ENCODE results near the gene CIPC.
A peak's percentile ranks its signal among the peaks of the same experiment; 100 is the strongest.

CIPC gene, protein sequence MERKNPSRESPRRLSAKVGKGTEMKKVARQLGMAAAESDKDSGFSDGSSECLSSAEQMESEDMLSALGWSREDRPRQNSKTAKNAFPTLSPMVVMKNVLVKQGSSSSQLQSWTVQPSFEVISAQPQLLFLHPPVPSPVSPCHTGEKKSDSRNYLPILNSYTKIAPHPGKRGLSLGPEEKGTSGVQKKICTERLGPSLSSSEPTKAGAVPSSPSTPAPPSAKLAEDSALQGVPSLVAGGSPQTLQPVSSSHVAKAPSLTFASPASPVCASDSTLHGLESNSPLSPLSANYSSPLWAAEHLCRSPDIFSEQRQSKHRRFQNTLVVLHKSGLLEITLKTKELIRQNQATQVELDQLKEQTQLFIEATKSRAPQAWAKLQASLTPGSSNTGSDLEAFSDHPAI

DNA sequence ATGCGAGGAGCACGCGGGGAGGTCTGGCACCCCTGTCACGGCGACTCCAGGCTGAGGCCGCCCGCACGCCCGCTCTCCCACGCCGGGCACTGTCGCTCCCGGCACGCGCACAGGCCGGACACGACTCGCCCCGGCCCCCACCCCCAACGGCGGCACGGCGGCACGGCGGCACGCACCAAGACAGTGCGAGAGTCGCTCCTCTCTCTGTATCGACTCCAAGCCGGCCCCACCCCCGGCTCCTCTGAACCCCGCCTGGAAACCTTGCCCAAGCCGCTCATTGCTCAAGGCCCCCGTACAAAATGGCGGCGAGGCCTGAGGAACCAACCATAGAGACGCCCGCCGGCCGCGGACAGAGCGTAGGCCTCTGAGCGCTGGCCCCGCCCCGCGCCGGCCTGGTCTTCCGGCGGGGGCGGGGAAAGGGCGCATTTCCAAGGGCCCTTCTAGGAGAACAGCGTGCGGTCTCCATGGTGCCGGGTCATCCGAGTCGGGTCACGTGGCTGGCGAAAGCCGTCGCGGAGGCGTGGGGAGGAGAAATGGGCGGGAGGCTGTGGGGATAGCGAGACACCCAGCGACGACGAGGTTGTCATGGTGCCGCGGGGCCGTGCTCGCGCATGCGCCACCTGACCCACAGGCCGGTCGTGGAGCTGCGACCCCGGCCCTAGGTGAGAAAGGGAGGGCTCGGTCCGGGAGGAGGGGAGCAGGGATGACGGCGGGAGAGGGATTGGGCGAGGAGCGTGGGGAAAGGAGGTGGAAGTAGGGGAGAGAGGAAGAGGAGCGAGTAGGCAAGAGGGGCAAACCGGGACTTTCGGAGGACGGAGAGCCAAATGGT lies at the start of gene CIPC:
Gene CIPC, plus strand, starts transcription at position 559 of the 829 bp plus-strand sequence. CDS start 7,451 bp downstream, outside the sequence.
- DNase-seq (ENCODE audit: low spot score), result peak; percentile 88

DNA sequence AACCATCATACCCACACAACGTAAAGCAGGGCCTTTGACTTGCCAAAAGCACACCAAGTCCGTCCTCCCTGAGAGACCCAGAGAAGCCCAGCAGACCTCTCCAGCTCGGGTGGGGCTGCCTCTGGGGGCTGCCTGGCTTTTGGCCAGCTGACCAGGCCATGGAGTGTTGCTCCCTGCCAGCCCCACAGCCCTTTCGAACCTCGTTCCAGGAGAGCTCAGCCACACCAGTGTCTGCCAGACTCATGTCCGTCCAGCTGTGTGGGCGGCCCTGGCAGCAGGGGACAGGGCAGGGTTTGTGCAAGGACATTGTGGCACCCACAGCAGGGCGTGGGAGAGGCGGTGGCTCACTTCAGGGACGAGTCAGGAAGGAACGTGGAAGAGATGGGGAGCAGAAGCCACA lies 46.9 kb upstream of the CIPC start:
- DNase-seq (ENCODE audit: low spot score), result no peak

DNA sequence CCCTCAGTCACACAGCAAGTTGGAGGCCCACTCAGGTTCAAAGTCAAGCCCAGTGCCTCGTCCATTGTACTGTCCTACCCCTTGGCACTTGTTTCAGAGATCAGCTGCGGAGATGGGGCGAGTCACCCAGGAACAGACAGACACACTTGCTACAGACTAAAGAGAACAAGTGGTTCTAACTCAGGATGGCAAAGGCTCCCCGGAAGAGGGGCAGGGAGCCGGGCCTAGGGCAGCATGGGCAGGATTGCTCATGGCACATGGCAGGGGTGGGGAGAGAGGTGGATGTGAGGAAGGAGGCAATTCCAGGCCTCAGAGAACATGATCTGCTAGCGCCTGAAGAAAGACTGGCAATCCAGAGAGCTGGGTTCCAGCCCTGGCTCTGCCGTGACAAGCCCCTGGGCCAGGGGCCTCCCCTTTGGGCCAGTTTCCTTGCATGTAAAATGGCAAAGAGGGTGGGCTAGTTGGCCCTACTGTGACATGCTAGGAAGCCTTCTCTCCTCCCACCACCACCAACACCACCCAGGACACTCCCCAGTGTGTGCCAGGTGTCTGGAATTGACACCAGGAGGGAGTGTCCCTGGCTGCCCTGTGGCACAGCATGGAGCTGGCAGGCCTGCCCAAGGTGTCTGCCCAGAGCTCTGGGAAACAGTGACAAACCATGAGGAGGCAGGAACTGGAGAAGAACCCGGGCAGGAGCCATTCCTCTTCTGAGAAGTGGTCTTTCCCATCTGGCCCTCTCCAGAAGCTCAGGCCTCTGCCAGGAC lies 45.6 kb upstream of the CIPC start:
- no peak for DNase-seq (ENCODE audit: low spot score)

DNA sequence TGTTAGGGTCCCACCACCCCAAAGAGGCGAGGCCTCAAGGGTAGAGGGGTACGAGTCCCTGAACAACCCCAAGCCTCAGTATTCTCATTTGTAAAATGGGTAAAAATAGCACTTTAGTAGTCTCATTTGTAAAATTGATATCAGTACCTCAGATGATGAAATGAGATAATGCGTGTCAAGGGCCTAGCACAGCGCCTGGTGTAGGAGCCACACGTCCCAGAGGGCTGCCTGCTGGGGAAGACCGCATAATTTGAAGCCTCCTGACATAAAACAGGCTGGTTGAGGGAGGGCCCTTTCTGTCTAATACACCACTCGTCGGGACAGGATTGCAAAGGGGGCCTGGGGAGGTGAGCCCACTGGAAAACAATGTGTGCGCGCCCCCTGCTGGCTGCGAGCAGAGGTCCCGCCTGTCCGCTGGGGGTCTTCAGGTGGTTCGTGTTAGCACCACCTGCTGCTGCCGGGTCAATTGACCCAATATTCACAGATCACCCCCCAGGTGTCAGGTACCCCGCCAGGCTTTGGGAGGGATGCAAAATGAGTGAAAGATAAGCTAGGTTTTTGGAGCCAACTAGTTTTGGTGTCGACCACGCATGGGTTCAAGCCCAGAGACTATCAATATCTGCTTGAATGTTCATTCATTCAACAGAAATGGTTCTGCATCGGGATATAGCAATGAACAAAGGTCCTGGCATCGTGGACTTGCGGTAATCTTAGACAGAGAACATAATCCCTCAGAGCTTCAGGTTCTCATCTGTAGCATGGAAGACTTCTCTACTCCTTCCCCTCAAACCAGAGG lies 44.8 kb upstream of the CIPC start:
- DNase-seq (ENCODE audit: low spot score), result peak; percentile 56

DNA sequence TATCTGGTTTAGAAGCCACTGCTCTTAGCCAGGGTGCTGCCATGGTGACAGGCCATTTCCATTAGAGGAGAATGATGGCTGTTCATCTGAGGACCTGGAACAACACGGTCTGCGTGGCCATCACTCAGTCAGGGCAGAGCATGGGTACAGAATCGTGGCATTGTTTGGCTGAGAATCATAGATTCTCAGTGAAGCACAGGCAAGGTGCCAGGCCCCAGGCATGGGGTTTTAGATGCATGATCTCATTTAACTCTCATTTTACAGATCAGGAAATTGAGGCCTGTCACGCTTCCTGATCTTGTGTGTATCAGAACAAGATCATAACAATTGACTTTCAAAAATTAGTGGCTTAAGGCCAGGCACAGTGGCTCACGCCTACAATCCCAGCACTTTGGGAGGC lies 42.8 kb upstream of the CIPC start:
- DNase-seq (ENCODE audit: low spot score), result no peak

DNA sequence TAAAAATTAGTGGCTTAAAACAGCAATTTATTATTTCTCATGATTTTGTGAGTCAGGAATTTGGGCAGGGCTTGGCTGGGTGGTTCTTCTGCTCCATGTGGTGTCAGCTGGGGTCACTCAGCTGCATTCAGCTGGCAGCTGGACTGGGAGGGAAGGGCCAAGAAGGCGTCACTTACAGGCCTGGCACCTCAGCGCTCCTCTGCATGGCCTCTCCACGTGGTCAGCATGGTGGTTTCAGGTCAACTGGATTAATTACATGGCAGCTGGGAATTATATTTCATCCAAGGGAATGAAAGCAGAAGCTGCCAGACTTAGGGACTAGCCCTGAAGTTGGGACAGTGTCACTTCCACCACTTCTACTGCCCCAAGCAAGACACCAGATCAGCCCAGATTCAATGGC lies 42.1 kb upstream of the CIPC start:
- DNase-seq (ENCODE audit: low spot score), result no peak

DNA sequence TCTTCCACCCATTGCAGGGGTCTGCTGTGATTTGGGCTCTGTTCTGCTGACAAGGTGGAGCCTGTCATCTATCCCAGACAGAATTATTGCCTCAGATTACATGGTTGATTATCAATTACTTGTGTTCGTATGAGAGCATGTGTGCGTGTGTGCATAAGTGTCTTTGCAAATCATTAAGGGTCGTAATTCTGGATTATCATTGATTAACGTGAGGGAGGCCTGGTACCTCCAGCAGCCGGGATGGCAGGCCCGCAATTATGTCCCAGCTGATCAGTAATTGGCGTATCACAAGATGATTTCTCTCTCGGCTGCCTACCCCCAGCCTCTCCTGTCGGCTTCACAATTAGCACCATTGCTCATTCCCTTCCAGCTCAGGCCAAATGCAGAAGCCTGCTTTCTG lies 39.9 kb upstream of the CIPC start:
- no peak for DNase-seq (ENCODE audit: low spot score)

DNA sequence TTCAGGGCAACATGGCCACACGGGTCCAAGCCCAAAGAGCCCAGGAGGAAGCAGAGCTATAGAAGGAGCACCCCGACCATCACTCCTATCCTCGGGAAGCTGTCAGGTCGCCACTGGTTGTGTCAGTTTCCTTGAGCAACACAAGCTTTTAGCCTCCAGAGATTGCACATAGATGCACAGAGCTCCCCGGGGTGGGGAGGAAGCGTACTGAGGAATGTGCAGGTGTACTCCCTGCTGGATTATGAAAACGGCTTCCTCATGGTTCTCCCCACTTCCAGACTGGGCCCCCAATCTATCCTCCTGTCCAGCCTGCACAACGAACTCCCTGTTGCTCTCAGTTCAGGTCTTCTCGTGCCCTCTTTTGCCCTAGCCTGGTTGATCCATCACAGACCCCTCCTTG lies 39.3 kb upstream of the CIPC start:
- no peak for DNase-seq (ENCODE audit: low spot score)

DNA sequence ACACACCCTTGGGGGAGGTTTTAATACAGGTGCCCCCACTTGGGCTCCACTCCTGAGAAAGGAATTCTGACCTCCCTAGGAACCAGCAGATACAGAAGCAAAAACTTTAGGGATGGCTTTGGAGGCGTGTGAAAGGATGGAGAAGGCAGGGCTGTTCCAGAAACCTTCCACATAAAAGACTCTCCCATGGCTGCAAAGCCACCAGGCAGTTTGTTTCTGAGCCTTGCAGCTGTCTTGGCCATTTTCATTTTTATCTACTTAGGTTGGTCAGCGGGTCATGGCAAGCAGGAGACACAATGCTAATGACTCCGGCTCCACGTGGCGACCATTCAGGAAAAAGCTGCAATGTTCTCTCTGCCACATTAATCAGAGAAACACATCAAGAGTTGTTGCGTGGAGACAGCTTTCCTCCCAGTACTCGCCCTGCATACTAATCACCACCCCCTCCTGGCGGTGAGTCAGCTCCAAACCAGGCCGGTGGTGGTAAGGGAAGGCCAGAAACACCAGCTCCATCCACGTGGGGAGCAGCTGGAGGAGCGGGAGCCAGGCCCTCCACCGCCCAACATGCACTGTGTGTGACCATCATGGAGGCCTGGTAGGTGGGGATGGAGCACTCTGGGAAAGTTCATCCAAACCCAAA lies 38.7 kb upstream of the CIPC start:
- no peak for DNase-seq (ENCODE audit: low spot score)

DNA sequence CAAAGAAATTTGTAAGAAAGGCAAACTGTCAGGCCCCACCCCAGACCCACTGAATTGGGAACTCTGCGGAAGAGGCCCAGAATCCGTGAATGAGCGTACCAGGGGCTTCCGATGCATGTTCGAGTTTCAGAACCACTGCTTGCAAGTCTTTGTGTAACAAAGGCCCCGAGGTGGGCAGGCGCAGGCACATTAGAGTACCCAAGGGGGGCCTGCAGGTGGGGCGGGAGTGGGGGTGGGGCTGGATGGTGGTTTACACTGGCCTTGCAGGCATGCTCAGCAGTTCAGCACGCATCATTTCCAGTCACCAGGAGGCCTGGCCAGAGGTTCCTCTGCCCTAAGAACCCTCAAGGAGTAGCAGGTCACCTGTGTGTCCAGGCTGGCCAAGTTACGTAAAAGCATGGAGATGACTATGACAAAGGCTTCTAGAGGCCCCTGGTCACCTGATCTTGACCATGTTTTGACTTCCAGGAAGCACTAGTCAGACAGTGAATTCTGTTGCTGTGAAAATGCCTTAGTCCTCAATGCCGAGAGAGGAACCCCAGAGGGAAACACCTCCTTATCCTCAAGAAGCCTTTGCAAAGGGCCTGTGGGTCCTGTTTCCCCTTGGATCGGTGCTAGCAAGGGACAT lies 36.3 kb upstream of the CIPC start:
- no peak for DNase-seq (ENCODE audit: low spot score)

DNA sequence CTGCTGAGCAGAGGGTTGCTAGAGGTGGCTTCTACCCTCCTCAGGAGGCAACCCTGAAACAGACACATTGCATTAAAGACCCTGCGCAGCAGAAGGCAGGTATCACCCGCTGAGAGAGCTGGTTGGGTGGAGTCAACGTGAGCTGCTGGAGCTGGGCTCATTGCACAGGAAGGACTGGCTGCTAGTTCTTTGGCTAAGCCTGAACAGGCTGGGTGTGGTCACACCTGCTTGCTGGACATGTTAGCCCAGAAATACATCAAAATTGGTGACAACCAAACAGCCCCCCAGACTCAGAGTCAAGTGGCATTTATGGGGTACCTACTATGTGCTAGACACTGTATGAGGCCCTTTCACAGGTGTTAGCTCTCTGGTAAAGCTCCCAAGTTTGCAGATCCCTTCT lies 35.8 kb upstream of the CIPC start:
- DNase-seq (ENCODE audit: low spot score), result no peak

DNA sequence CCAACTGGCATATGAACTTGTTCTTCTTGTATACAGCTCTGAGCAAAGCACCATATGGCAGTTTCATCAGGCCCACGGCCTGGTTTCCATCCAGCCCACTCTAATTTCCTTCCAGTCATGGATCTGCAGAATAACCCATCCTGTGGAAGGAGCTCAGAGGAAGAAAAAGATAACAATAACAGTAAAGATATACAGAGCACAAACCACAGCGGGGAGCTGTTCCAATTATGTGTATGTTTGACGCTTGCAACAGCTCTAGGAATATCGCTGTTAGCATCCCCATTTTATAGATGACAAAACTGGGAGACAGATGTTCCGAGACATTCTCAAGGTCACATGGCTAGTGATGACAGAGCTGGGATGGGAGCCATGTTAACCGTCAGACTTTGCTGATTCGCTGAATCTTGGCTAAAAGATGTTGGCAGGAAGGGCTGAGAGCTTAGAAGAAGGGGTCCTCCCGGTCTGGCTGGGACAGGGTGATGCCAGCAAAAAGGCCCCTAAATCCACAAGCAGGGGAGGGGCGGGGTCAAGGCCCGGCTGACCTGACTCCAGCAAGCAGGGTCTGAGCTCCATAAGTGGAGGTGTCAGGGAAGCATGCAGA lies 34.4 kb upstream of the CIPC start:
- DNase-seq (ENCODE audit: low spot score), result no peak

DNA sequence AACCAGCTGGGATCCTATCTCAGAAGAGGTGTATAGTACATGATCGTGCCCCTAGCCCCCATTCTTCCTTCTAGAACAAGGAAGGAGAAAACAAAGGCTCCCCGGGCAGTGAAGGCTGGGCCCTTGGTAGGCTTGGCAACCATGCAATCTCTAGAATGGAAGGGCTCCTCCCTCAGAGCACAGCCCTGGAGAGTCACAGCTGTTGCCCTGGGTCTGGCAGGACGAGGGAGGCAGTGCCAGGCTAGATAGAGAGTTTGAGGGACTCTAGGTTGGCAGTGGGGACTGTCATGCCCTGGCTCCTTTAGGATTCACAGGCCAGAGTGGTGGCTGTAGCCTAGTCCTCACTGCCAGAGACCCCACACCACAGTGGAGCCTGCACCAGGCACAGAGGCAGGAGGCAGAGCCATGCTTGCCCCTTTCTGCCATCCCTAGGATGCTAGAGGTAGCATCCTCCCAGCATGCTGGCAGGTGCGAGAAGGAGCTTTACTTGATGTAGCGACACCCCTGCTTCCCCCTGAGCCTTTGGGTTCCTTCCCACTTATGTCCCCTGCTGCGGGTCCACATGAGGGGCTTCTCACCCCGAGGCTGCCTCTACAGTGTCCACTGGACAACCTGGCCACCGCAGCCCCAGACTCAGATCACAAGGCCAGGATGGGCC lies 33.4 kb upstream of the CIPC start:
- DNase-seq (ENCODE audit: low spot score), result no peak

DNA sequence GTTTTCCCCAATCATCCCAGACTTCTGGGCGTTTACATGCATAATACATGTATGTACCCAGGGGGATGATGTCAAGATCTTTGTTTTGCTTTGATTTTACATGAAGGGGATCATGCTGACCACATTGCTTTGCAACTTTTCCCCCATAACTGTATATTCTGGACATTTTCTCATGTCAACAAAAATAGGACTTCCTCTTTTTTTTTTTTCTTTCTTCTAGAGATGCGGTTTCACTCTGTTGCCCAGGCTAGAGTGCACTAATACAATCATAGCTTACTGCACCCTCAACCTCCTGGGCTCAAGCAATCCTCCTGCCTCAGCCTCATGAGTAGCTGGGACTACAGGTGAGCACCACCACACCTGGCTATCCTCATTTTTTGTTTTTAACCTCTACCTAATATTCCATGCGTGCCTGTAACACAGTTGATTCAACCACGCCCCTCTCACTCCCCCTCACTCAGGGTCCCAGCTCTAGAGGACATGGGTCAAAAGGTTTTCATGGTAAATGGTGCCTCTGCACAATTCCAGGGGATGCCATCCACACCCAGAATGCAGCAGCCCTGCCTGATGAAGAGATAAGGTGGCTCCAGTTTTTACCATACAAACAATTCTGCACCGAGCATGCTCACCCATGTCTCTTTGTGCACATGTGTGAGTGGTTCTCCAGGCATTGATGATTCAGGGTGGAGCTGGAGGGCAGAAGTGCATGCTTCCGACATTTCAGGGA lies 32.0 kb upstream of the CIPC start:
- no peak for DNase-seq (ENCODE audit: low spot score)

DNA sequence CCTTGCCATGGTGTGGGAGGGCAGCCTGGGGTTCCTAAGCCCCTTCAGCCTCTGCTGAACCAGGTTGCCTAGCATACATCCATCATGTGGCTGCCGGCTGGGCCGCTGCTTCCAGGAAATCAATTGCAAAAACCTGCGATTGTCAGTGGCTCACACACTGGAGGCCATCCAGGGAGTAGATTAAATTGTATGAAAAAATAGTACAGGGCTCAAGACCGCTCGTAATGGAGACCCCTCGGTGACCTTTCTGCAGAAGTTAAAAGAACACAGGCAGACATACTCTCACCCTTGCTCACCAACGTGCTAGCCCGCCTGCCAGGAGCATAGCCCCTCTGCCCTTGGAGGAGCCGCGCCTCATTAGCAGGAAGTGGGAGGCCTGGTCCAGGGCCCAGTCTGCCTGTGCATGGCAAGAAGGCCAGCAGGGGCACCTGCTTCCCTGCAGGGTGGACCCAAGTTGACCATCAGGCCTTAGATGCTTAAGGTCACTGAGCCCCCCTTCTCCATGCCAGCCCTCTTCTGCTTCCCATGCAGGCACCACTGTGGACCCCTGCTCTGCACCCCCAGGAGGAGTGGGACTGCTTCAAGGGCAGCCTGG lies 31.4 kb upstream of the CIPC start:
- no peak for DNase-seq (ENCODE audit: low spot score)

DNA sequence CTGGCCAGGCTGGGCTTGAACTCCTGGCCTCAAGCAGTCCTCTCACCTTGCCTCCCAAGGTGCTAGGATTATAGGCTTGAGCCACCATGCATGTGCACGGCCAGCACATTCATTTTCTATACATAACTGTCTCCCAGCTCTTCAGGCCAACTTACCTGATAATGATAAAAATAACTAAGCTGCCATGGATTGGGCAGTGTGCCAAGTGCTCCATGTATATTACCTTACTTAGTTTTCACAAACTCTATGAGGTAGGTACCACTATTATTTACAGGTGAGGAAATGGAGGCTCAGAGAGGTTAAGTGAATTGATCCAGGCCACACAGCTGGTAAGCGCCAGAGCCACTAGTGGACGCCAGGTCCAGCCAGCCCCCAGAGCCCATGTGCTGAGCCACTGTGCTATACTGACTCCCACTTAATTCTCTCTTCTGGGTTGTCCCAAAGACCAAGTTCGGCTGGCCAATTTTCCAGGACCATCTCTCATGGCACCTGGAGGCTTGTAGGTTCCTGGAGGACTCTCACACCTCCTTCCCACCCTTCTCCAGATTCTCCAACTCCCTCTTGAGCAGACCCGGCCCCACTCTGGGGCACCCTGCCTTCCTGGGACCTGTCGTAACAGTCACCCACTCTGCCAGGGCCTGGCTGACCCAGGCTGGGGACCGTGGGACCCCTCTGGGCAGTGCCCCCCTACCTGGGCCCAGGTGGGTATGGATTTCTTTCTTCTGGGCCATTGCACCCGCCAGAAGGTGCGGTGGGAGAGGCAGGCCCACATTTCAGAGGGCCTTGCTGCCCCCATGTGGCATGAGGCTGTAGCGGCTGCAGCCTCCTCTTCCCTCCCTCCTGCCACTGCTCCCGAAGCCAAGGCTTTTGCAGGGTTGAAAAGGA lies 30.2 kb upstream of the CIPC start:
- peak; percentile 58 for DNase-seq (ENCODE audit: low spot score)

DNA sequence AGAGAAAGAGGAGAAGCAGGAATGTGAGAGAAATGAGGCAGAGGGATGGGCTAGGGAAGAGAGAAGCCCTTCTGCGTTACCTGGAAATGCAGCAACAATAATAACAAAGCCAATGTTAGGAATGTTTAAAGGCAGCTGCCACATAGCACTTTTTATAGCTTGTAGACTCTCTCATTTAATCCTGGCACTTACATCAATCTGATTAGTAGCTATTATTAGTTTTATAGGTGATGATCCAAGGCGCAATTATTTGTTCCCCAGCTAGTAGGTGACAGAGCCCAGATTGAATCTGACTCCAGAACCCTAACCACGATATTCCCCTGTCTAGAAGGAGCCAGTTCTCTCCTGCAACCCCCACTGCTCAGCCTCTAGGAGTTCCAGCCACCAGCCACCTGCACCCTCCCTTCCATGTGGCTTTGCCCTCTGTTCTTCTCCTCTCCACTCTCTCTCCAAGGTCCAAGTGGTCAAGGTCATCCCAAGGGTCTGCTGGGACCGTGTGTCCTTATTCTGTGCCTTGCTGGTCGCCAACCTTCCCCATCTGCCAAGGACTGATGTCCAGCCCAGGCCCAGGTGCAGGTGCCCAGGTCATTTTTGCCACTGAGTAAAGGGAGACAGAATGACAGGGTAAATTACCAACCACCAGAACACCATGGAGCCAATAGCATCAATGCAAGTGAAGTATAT lies 29.4 kb upstream of the CIPC start:
- DNase-seq (ENCODE audit: low spot score), result no peak
